GM19468 (cell line): ENCODE measurements around the gene ANAPC5.
"Not testable (repeated sequence)": the region's sequence is repeated elsewhere in the genome, so short reads cannot be mapped to it uniquely, and the experiment has no call there.

Experiments used
- ATAC-seq: cut with Tn5 transposase; IDR thresholded peaks from one replicate; pipeline ENCODE4 v1.9.1; 2021; ENCODE audit warnings: mild to moderate bottlenecking, moderate library complexity, moderate number of reproducible peaks; ENCODE audit not compliant: unreplicated experiment; ENCODE audit errors: extremely low read depth

The ANAPC5 gene

DNA sequence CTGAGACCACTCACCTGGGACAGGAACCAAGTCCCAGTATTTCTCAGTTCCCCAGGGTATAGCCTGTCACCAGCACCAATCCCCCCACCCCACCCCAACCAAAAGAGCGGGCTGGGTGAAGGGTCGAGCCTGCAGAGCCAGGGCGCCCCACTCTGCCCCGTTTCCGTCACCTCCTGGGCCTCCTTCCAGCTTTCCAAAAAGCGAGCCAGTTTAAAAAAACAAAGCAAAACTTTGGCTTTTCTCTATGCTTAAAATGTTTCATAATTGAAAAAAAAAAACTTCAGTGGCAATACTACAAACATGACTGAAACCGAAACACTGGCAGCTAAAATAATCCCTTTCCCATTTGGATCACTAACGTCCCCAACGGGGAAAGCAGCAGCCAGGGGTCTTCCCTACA, 63.2 kb downstream of the ANAPC5 start:
- ATAC-seq, result no peak

DNA sequence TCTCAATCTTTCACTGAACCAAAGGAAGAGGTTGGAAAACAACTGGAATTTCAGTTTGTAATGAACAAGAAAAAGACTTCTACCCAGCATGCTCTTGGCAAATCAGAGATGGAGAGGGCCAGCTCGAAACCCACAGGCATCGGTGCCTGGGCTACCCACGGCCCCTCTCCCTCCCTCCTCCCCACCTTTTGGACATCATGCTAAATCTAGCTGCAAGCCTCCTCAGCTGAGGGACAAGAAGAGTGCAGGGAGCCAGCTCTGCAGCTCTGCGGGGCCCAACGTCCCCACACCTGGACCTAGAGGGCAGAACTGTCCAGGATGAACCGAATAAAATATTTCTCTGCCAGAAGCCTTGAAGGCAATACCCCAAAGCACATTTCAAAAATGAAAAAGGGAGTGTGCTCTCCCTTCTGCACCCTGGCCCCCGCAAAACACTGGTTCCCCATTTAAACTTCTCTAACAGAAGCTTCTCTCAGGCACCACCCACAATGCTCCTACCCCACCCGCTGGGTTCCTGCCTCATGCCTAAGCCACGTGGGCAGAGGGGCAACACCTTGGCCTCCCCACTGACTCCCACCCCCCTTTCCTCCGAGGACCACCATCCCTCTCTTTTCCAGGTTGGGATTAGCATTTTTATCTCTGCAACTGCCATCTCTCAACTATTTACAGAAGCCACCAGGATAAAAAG, 63.9 kb downstream of the ANAPC5 start:
- ATAC-seq, result no peak

DNA sequence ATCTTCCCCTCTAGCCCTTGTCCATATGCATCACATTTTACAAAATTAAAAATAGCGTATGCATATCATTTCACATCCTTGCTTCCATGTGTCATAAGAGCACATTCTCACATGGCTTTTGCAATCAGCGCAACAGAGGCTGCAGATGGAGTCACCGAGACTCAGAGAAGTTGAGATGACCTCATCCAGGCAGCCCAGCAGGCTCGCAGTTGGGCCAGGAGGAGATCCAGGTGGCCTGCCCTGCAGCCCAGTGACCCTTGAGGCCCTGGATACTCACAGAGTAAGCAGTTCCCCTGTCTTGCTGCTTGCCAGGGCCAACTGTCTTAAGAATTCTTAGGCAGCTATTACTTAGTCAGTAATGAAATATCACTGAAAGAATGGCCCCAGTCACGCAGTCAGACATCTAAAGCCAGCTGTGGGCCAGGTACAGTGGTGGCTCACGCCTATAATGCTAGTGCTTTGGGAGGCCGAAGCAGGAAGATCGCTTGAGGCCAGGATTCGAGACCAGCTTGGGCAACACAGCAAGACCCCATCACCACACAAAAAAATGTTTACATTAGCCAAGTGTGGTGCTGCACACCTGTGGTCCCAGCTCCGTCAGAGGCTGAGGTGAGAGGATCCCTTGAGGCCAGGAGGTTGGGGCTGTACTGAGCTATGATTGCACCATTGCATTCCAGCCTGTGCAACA, 64.8 kb downstream of the ANAPC5 start:
- no peak for ATAC-seq

GRCh38 chr12:121285856-121286255, 66.4 kb downstream of the ANAPC5 start:
- no peak for ATAC-seq

DNA sequence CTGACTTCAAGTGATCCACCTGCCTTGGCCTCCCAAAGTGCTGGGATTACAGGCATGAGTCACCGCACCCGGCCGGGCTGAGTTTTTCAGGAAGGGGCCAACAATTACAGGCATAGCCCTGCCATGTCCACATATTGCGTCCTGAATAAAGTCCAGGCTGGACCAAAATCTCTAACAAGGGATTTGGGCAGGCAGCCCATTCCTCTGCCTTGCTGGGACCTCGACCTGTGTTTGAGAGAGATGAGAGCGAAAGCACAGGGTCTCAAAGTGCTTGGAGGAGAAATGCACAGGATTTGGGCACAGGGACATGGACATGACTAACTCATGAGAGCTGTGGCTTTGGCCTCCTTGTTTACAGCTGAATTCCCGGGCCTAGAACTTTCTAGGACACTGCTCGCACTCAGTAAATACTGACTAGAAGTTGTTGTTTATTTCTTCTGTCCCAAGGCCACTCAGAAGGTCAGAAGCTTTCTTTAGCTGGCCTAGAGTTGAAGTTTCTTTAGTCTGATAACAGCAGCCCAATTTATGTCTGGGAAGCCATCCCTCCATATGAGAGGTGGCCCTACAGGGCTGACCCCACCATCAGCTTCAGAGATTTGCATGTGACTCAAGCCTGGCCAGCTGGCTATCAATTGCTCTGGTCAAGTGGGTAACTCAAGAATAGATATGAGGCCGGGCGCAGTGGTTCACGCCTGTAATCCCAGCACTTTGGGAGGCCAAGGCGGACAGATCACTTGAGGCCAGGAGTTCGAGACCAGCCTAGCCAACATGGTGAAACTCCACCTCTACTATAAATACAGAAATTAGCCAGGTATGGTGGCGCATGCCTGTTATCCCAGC, 67.4 kb downstream of the ANAPC5 start:
- ATAC-seq, result no peak

- ATAC-seq, result no peak
Measured at GRCh38 chr12:121283841-121284240, 68.4 kb downstream of the ANAPC5 start.

- ATAC-seq, result no peak
Measured at GRCh38 chr12:121283388-121283787, 68.8 kb downstream of the ANAPC5 start.

GRCh38 chr12:121282910-121283309, 69.3 kb downstream of the ANAPC5 start:
- not testable (repeated sequence) for ATAC-seq

- no peak for ATAC-seq
Measured at GRCh38 chr12:121282072-121282742, 70.0 kb downstream of the ANAPC5 start.

DNA sequence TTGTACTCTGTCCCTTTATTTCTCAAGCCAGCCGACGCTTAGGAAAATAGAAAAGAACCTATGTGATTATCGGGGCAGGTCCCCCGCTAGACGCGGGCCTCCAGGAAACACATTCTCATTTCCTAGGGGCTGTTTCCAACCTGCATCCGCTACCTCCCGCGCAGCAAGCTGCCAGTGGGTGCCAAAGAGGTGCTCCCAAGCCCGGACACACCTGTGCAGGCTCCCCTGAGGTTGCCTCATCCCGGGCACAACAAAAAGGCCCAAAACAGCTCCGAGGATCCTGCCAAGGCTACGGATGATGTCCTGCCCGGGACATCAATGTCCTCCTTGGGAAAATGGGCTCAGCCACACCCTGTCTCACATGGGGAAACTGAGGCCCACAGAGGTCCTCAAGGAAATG, 71.1 kb downstream of the ANAPC5 start:
- not testable (repeated sequence) for ATAC-seq

GRCh38 chr12:121280531-121280930, 71.7 kb downstream of the ANAPC5 start:
- ATAC-seq, result not testable (repeated sequence)

DNA sequence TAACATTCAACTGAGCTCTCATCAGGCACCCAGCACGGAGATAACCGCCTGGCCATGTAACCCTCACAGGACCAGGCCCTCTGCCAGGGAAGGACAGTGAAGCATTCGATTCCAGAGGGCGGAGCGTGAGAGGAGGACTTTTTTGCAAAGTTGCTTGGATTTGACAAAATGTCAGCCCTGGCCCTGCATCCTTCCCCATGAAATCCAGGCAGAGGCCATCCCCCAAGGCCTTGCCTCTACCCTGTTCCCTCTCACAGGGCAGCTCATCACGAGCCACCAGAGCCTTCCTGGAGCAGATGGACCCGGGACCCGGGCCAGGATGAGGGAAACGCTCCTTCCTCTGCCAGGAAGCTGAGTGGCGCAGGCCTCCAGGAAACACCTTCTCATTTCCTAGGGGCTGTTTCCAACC, 72.7 kb downstream of the ANAPC5 start:
- no peak for ATAC-seq

DNA sequence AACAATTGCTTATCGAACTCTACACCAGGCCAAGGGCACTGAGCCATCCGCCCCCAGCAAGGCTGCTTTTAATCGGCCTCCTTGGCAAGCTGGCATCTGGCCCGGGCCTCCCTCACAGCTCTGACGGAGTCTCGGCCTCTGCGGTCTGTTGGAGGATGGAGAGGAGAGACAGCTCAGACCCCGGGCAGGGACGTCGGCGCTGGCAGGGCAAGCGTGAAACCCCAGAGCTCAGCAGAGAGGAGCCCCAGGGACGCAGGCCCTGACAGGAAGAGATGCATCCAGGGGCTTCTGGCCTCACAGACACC, 73.2 kb downstream of the ANAPC5 start:
- no peak for ATAC-seq

- no peak for ATAC-seq
Measured at GRCh38 chr12:121278169-121279070, 73.8 kb downstream of the ANAPC5 start.

DNA sequence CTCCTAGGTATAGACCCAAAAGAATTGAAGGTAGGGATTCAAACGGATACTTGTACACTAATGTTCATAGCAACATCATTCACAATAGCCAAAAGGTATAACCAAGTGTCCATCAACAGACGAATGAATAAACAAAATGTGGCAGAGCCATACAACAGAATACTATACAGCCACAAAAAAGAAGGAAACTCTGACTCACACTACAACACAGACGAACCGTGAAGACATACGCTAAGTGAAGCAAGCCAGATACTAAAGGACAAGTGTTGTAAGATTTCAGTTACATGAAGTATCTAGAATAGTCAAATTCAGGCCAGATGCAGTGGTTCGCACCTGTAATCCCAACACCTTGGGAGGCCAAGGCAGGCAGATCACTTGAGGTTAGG, 74.8 kb downstream of the ANAPC5 start:
- ATAC-seq, result no peak

DNA sequence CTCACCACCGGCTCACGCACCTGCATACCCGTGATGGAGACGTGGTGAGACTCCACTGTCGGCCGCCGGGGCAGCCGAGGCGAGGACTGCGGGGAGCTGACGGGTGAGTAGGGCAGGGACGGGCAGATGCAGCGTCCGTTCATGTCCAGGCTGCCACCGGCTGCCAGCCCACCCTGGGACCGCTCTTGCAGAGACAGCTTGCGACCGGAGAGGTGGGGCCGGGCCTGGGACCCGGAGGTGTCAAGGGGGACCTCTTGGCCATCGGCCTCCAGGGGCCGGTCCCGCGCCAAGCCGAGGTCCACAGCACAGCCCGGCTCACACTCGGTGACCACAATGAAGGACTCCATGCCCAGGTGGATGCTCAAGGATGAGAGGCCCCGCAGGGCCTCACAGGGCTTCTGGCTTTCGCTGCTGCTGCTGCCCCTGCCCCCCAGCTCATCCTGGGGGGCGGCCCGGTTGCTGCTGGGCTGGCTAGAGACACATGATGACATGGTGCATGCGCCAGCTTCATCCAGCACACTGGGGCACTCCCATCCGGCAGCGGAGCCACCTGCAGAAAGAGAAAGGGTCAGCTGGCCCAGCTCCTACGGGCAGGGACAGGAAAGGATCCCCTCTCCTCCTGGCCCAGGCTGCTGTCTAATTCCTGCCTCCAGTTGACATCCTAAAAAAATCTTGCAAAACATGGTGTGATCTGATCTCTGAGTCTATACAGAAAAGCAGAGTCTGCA, 78.0 kb downstream of the ANAPC5 start:
- ATAC-seq, result no peak

DNA sequence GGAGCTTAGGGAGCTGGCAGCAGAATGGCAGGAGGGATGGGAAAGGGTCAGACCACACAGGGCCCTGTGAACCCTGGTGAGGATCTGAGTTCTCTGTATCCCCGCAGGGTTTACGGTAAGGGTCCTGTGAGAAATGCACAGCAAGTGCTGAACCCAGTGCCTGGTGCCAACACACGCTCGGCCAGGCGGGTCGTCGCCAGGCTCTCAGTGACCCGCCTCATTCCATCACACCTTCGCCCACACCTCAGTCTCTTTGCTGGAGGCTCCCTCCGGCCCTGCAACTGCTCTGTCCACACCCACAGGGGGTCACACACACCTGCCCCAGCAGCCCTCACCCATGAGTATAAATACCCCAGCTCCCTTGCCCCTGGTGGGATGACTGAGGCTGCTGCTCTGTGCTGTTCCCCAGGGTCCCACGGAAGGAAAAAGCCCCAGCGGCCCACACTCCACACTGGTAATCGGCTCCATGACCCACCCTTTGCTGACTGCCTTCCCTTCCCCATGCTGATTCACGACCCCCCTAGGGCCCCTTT, 78.8 kb downstream of the ANAPC5 start:
- no peak for ATAC-seq

DNA sequence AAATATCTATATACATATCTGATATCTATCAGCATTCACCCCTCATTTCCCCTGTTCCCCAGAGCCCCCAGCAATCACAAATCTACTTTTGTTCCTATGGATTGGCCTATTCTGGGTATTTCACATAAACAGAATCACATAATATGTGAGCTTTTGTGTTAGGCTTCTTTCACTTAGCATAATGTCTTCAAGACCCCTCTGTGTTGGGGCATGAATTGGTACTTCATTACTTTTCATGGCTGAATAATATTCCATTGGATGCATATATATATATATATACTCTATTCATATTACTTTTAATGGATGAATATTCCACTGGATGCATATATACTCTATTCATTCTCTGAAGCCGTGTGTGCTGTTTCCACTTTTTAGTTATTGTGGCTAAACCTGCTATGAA, 84.4 kb downstream of the ANAPC5 start:
- ATAC-seq, result no peak

GRCh38 chr12:121264951-121265515, 87.2 kb downstream of the ANAPC5 start:
- no peak for ATAC-seq
